HG02885 (cell line): ENCODE data around the gene COLEC12.
"Not testable (repeated sequence)": the region's sequence is repeated elsewhere in the genome, so short reads cannot be mapped to it uniquely, and the experiment has no call there.

Experiments used
- ATAC-seq: cut with Tn5 transposase; IDR thresholded peaks from one replicate; pipeline ENCODE4 v1.9.1; 2021; ENCODE audit warnings: mild to moderate bottlenecking; ENCODE audit not compliant: unreplicated experiment, poor library complexity

Gene COLEC12

DNA sequence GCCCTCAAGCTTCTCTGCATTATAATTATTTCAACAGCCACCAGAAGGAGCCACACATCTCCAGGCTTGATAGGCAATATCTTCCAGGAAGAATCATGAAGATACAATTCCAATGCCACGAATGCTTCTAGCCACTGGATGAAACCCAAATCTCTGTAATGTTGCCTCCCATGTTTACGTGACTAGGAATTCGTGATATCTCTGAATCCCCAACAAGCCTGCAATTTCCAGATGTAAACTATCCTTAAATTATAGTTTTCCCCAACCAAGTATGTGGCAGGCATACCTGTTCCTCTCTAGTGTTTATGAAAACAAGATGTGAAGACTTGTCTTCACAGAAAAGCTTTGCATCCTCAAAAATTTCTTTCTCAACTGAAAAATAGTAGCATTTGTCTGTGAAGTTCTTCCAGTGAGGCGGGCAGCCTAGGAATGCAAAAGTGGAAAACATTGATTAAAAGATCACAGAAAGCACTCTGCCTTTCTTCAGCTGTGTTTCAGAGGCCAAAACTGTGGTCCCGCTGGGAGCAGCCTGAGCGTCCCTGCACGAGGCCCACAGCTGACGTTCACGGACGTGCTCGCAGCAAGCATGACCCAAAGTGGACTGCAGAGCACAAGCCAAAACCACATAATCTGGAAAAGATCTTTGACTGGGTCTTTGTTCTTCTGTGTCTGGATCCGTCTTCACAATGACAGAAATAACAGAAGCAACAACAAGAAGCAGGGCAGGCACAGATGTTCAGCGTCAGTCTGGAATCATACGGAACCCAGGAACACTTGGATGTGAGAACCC lies 167.6 kb downstream of the COLEC12 start:
- ATAC-seq = no peak

DNA sequence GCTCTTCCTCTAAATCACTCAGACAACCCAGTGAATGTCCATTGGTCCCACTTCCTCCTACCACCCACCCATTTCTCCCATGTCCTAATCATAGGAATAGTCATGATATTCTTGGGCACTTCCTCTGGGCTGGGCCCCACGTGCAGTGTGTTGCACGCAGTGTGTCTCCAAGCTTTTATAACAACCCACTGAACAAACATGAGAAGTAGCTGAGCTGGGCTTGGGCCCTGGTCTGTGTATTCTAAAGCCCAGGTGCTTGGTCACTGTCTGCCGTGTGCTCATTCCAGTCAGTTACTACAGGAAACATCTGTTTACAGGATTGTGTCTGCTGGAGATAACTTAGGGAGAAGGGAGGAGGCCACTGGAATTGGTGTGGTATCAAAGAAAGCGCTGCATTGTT lies 168.5 kb downstream of the COLEC12 start:
- ATAC-seq = no peak

DNA sequence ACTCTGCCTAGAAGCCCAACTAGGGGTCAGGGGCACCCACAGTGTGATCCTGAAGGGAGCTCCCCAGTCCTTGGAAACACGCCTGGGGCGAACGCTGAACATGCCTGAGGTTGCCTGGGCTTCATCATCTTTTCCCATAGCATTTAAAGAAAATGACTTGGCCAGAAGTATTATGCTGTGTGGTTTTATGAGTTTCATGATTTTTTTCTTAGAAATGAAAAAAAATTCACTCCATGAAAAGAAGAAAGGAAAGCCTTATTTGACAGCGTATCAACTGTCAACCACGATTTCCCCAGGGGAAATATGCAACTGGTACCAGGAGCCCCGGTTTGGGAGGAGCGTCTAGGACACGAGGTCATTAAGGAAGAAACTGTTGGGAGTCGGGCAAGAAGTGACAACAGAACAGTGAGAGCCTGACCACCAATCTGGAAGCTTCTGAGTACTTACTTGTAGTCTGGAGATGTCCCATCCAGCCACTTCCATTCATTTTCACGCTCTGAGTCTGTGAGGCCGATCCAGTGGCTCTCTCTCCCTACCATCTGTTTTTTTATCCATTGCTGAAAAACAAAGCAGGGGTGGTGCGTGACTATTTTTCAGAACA lies 169.2 kb downstream of the COLEC12 start:
- no peak for ATAC-seq

DNA sequence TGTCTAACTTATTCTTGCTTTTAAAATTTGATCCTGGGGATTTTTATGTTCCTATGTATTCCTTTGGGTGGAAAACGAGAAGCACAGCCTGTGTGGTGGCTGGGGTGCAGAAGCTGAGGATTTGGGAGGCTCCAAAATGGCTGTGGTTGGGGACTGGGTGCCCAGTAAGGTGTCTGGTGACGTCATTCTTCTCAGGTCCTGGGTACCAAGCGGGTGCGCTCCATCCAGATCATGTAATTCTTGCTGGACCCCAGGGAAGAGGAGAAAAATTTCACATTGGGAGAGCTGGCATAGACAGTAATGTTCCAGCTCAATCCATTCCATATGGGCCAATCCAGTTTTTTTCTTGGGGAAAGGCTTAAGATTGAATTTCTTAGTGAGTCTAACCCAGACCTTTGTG lies 171.6 kb downstream of the COLEC12 start:
- ATAC-seq = no peak

DNA sequence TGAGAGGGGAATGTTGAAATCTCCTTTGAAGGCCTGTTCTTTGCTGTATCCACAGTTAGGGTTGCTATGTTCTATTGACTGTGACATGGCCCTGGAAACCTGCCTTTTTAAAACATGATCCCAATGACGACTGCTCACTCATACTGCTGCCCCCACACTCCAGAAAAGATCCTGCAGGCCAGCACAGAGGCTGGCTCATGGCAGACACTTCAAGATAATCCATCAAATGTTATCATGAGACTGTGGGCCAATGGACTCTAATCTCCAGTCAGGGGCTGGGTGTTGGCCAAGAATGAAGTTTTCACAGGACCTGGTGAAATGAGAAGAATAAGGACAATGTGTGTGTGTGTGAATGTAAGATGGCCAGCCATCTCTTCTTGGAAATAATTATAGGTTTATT lies 173.7 kb downstream of the COLEC12 start:
- ATAC-seq = no peak

GRCh38 chr18:323253-323622 lies 177.3 kb downstream of the COLEC12 start:
- ATAC-seq = no peak

DNA sequence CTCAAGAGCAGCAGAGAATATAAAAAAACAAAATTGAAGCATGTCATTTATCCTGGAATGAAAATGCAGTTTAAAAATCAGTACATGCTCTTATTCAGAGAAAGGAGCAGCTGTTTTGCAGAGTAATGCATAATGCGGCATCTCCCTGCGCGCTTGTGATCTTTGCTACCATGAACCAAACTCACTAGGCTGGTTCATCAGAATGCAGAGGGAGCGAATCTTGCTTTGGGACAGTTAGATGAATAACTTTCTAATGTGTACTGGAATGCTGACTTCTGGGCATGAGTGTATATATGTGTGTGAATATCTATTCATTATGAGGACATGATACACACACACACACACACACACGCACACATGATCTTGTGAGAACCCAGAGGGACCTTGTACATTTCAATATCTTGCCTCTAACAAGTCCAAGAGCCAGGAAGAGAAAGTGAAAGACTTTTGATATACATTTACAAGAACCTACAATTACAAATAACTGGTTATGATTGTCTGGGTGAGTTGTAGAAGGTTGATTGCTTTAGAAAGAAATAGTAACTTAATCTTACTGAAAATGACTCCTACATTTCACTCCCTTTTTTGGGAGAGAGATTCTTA lies 178.5 kb downstream of the COLEC12 start:
- ATAC-seq = no peak

- ATAC-seq = no peak
Measured at GRCh38 chr18:320155-320554, 180.3 kb downstream of the COLEC12 start.

DNA sequence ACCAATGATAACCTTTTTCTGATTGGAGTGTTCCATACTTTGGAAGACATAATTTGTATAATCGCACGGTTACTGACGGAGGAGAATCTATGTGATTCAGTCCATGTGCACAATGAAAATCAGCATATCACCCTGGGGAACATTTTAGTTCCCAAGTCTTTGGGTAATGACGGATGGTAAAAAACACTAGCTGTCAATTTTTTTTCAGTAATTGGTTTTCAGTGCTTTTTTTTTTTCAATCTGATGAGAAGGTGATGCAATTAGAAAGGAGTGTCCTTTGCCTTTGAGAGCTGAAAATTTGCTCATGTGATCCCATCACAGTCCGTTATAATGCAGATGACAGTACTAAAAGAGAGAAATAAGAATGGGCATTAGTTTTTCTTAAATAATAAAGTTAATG lies 180.8 kb downstream of the COLEC12 start:
- ATAC-seq = no peak

DNA sequence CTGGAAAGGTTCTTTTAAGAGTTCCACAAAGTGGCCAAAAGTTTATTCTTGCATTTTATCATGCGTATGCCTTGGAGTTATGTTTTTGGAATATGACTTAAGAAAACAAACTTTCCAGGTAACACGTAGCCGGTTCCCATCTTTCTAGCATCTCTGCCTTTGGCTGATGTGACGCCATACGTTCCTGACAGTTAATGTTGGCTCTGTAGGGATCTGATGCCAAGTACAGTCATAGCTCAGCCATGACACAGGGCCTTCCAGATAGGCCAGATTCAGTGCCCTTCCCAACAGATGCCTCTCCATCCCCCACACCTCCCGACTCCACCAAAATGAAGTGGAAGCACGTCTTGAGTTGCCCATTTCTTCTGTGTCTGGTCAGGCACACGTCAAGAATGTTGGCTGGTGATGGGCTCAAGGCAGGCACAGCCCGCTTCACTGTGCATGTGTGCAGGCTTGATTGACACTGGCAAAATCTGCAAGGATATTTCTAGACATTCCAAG lies 181.7 kb downstream of the COLEC12 start:
- no peak for ATAC-seq

DNA sequence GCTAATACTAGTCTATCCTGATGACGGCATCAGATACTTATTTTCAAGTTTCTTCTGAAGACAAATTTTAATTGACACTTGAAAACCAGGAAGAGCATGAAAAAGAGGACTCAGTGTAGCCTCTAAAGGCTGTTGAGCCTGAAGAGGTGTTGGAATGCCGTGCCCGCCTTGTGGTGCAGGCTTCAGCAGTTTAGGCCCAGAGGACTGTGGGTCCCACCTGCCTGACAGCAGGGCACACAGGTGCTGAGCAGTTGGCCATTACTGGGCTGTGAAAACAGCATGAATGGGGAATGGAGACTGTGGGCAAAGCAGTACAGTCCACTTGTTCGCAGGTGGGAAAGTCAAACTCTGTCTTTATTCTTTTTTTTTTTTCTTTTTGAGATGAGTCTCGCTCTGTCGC lies 182.9 kb downstream of the COLEC12 start:
- ATAC-seq = no peak

DNA sequence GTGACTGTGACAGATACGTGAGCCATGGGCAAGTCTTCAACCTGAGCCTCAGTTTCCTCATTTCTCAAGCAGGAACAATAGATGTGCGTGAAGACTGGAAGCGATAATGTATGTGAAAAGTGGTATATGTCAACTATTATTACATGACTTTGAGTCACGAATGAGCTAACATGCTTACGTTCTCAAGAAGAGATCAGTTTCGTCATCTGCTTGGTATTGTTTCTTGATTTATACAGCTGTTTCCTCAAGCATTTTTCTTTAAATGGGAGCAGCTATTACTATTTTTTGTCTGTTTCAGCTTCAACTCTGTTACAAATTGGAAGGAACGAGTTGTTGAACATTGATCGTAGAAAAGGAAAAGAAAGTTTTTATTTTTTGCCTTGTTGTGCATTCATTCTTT lies 184.1 kb downstream of the COLEC12 start:
- ATAC-seq = no peak

DNA sequence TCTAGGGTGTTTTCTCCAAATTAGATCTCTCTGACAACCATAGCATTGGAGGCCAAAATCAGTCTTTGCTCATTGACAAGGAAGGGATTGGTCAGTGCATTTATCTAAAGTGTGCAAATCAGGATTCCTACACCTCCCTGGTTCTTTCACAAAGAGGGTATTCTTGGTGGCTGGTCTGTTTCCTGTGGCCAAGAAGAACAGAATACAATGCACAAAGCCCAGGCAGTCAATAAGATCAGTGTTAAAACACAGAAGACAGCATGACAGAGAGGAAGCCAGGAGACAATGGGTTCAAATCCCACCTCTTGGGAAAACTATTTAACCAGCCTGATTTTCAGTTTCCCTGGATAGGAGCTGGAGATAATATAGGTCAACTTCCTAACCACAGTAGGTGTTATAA lies 186.6 kb downstream of the COLEC12 start:
- no peak for ATAC-seq

DNA sequence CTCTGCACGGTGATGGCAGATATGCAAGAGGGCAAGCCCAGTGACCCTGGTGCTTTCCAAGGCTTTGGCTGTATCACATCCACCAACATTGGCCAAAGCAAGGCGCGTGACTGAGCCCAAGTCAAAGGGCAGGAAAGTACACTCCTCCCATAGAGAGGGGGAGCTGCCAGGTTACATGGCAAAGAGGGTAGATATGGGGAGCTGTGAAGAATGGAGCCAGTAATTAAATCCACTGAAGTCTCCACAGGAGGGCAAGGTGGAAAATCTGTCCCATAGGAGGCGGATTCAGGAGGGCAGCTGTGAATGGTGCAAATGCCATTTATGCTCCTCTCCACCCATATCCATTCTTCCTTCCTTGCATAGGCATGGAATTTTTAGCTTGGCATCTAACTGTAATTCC lies 188.1 kb downstream of the COLEC12 start:
- ATAC-seq = no peak

- no peak for ATAC-seq
Measured at GRCh38 chr18:310042-310441, 190.5 kb downstream of the COLEC12 start.

DNA sequence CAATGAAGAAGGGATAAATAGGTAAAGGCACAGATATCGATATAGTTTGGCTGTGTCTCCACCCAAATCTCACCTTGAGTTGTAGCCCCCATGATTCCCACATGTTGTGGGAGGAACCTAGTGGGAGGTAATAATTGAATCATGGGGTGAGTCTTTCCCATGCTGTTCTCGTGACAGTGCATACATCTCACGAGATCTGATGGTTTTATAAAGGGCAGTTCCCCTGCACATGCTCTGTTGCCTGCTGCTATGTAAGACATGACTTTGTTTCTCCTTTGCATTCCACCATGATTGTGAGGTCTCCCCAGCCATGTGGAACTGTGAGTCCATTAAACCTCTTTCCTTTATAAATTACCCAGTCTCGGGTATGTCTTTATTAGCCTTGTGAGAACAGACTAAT lies 192.4 kb downstream of the COLEC12 start:
- not testable (repeated sequence) for ATAC-seq

- ATAC-seq = no peak
Measured at GRCh38 chr18:306608-307255, 193.8 kb downstream of the COLEC12 start.

GRCh38 chr18:305003-305501 lies 195.4 kb downstream of the COLEC12 start:
- ATAC-seq = no peak

- ATAC-seq = no peak
Measured at GRCh38 chr18:303607-304006, 196.9 kb downstream of the COLEC12 start.

DNA sequence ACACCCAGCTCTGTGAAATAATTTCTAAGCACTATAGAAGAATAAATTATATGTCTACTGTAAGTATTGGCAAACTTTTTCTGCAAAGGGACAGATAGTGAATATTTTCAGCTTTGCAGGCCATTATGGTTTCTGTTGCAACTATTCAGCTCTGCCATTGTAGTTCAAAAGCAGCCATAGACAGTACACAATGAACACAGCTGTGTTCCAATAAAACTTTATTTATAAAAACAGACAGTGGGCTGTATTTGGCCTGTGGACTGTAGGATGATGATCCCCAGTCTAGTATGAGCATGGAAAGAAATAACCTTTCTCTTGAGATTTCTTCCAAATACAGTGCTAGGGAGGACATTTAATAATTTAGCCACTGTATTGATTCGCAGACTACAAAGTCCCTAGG lies 197.5 kb downstream of the COLEC12 start:
- no peak for ATAC-seq

DNA sequence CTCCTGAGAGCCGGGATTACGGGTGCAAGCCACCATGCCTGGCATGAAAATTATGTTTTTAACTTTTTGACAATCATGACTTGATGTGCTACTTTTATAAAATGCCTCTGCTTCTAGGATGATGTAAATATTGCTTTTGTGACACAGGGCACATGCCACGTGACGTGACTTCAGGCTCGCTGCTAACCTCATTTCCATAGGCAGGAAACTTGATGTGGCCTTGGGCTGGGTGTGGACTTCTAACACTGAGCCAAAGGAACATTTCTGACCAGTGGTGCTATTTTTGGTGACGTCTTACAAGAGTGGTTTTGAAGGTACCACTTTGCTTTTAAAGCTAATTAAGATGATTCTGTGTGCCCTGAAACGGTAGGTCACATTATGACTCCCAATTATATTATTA lies 198.4 kb downstream of the COLEC12 start:
- no peak for ATAC-seq
